Measurements from ENCODE around the gene TTF1.

GRCh38 chr9:132456241-132456640 is 49.6 kb upstream of the TTF1 start:
- TF ChIP-seq POLR2AphosphoS5 (IDR thresholded peaks at IDR 0.05): no peak
- no peak for TF ChIP-seq POLR2A (IDR thresholded peaks at IDR 0.05)

Data from gastroesophageal sphincter (tissue), 2 donors.